ENCODE data around the gene FHL1. TPM values are rescaled to one million over a fixed set of nuclear protein-coding genes. Genes with fewer than 3 reads are reported as not detected.
A peak's percentile ranks its signal among the peaks of the same experiment; 100 is the strongest.

Gene FHL1
- total and polyA plus RNA-seq, 2 of the 4 experiments (the other 2 are of a cell fraction) = 69.4 to 72.9 TPM

GRCh38 chrX:136202889-136203288, 55.6 kb downstream of the FHL1 start:
- H4K20me1 ChIP-seq (ENCODE audit: insufficient read depth, low read length) = no peaks in the 10 kb centered on the region
- H2BK15ac ChIP-seq (ENCODE audit: low read depth, low read length) = no peak overlapping the region
- H2AK9ac ChIP-seq (replicated peaks; ENCODE audit: low read depth, low read length, poor library complexity) = no peak overlapping the region
- peak; percentile 30 for DNase-seq
- no peak overlapping the region for H3K23ac ChIP-seq (ENCODE audit: low read depth, low read length)
- no peak overlapping the region for H3K18ac ChIP-seq (ENCODE audit: low read depth, low read length)
- H2BK20ac ChIP-seq (ENCODE audit: low read depth, low read length) = no peak overlapping the region
- no peak overlapping the region for H2BK5ac ChIP-seq (ENCODE audit: low read depth, low read length, poor library complexity, severe bottlenecking)
- H4K91ac ChIP-seq (ENCODE audit: insufficient read depth, low read depth, low read length) = no peak overlapping the region
- ChIA-PET POLR2A (ENCODE audit: unreplicated experiment) (no interaction called here), CTCF (interaction anchor here (1.1 kb wide), 1 partner anchor 40 kb away, joined by 6 read pairs; no protein-coding TSS in a partner anchor)
- H3K4me2 ChIP-seq (ENCODE audit: low read depth, low read length) = no peak overlapping the region
- H2AFZ ChIP-seq (replicated peaks; ENCODE audit: low read length, poor library complexity) = no peak overlapping the region
- no peak overlapping the region for H2BK120ac ChIP-seq (ENCODE audit: low read depth, low read length)
- TF ChIP-seq CHD1 (IDR thresholded peaks at IDR 0.05; ENCODE audit: low read depth, low read length) (no peak), CEBPB (IDR thresholded peaks at IDR 0.05; ENCODE audit: low read depth, low read length) (peak; percentile 63)
- H4K5ac ChIP-seq (ENCODE audit: low read depth, low read length) = no peak overlapping the region
- no peak overlapping the region for H4K8ac ChIP-seq (ENCODE audit: low read depth in 2 of 2, low read length in 2 of 2)
- no CpG with 5 or more reads among the region's 5 CpGs for WGBS, 2 experiments (ENCODE audit: extremely low coverage in 2 of 2, insufficient read length in 1 of 2)
- no TSS peak for BruUV-seq (replicated peaks)
- no peak overlapping the region for H3K9ac ChIP-seq (ENCODE audit: low read depth, low read length)
- peaks cover 11% of the 10 kb centered on the region for H3K4me1 ChIP-seq (ENCODE audit: control insufficient read depth, insufficient read depth, low read length)
- no peak overlapping the region for H3K4me3 ChIP-seq (ENCODE audit: insufficient read depth, low read depth, low read length)
- H3K9me3 ChIP-seq (ENCODE audit: control insufficient read depth, insufficient read depth, low read length) = no peaks in the 10 kb centered on the region
- no peak overlapping the region for H2AK5ac ChIP-seq (ENCODE audit: low read depth, low read length)
- no peak; the same call in 1 of the 2 replicates for ATAC-seq (ENCODE audit: low read depth)
- 0 out of 4 replicates have a peak, but pooled peaks cover 0 to 7% of the 10 kb centered on the region in 2 experiments for H3K79me1 ChIP-seq (ENCODE audit: low read depth in 1 of 2, low read length in 2 of 2)
- H3K27me3 ChIP-seq (ENCODE audit: control insufficient read depth, insufficient read depth, low read length) = peaks cover 1% of the 10 kb centered on the region; the same call in 1 of the 2 replicates
- intact Hi-C loops (cut with micrococcal nuclease) = loop anchor here (2.0 kb wide), 1 partner anchor 34 kb away; no protein-coding TSS in a partner anchor
- H3K4ac ChIP-seq (ENCODE audit: low read depth, low read length) = no peak overlapping the region
- H3K36me3 ChIP-seq (ENCODE audit: control insufficient read depth, insufficient read depth, low read length) = peaks cover 9% of the 10 kb centered on the region; the same call in 1 of the 2 replicates
- no peak overlapping the region for H3K56ac ChIP-seq (ENCODE audit: extremely low read depth, insufficient read depth, low read length)
- no peak overlapping the region for H3K27ac ChIP-seq (ENCODE audit: insufficient read depth, low read length)
- H3K9me1 ChIP-seq (ENCODE audit: insufficient read depth, low read length) = no peaks in the 10 kb centered on the region
- in situ Hi-C loops (cut with MboI; ENCODE audit: low sequenced_read_pairs) = no loop called here
- H3K14ac ChIP-seq (replicated peaks; ENCODE audit: low read depth, low read length) = no peak overlapping the region
- dilution Hi-C loops (cut with HindIII; ENCODE audit: low sequenced_read_pairs, unreplicated experiment) = no loop called here
